GM18951 (cell line): ENCODE results near the gene C2orf72.
"Not testable (repeated sequence)": the region's sequence is repeated elsewhere in the genome, so short reads cannot be mapped to it uniquely, and the experiment has no call there.

Experiments used
- POLR2A ChIP-seq: IDR thresholded peaks from 4 replicates; pipeline ENCODE4 v1.6.1; 2011; ENCODE audit warnings: mild to moderate bottlenecking; ENCODE audit not compliant: insufficient read length, insufficient read depth; ENCODE audit errors: extremely low read depth
- in situ Hi-C: fragments of 300-500 bp; cut with MboI; formaldehyde crosslinking; loops from one replicate; pipeline ENCODE4 v1.12.0; 2022; ENCODE audit warnings: low sequenced_read_pairs, mixed read lengths, inconsistent platforms; ENCODE audit not compliant: unreplicated experiment

The C2orf72 gene

GRCh38 chr2:231058761-231059550 is 21.6 kb downstream of the C2orf72 start:
- TF ChIP-seq POLR2A, result no peak
- in situ Hi-C loops, result no loop called here

GRCh38 chr2:231059756-231060155 is 22.4 kb downstream of the C2orf72 start:
- in situ Hi-C loops, result no loop called here
- no peak for TF ChIP-seq POLR2A

GRCh38 chr2:231062776-231063175 is 25.5 kb downstream of the C2orf72 start:
- in situ Hi-C loops, result no loop called here
- no peak for TF ChIP-seq POLR2A

GRCh38 chr2:231063347-231063746 is 26.0 kb downstream of the C2orf72 start:
- TF ChIP-seq POLR2A, result no peak
- in situ Hi-C loops, result no loop called here

- TF ChIP-seq POLR2A, result no peak
- in situ Hi-C loops, result no loop called here
Measured at GRCh38 chr2:231065966-231066365, 28.6 kb downstream of the C2orf72 start.

GRCh38 chr2:231067531-231067930 is 30.2 kb downstream of the C2orf72 start:
- in situ Hi-C loops, result not testable (repeated sequence)

- in situ Hi-C loops, result no loop called here
- no peak for TF ChIP-seq POLR2A
Measured at GRCh38 chr2:231068525-231069222, 31.4 kb downstream of the C2orf72 start.

GRCh38 chr2:231069379-231070054 is 32.2 kb downstream of the C2orf72 start:
- in situ Hi-C loops, result no loop called here
- no peak for TF ChIP-seq POLR2A

- TF ChIP-seq POLR2A, result no peak
- in situ Hi-C loops, result no loop called here
Measured at GRCh38 chr2:231084565-231084964, 47.2 kb downstream of the C2orf72 start.

GRCh38 chr2:231088754-231089153 is 51.4 kb downstream of the C2orf72 start:
- TF ChIP-seq POLR2A, result no peak
- in situ Hi-C loops, result no loop called here

- no peak for TF ChIP-seq POLR2A
- in situ Hi-C loops, result no loop called here
Measured at GRCh38 chr2:231093933-231094332, 56.6 kb downstream of the C2orf72 start.

- in situ Hi-C loops, result no loop called here
- TF ChIP-seq POLR2A, result no peak
Measured at GRCh38 chr2:231094736-231095346, 57.5 kb downstream of the C2orf72 start.
